GM18511 (cell line): ENCODE data around the gene EFNA1.

Experiments used
- ATAC-seq: cut with Tn5 transposase; IDR thresholded peaks from one replicate; pipeline ENCODE4 v1.9.1; 2021; ENCODE audit warnings: mild to moderate bottlenecking, moderate library complexity; ENCODE audit not compliant: unreplicated experiment

The EFNA1 gene, protein sequence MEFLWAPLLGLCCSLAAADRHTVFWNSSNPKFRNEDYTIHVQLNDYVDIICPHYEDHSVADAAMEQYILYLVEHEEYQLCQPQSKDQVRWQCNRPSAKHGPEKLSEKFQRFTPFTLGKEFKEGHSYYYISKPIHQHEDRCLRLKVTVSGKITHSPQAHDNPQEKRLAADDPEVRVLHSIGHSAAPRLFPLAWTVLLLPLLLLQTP

GRCh38 chr1:155127105-155127966 lies at the start of gene EFNA1:
EFNA1 (plus strand) TSS chr1:155127876; CDS start chr1:155127978, 102 bp downstream.
- no peak for ATAC-seq

- ATAC-seq, result no peak
These were observed 49.0 kb upstream of the EFNA1 start, which contains the start of gene EFNA3 for GRCh38 chr1:155078469-155079209. EFNA3 (plus strand) TSS chr1:155078837; CDS start chr1:155078942, 105 bp downstream.

- no peak for ATAC-seq
These were observed 48.5 kb upstream of the EFNA1 start for GRCh38 chr1:155079210-155079486.

DNA sequence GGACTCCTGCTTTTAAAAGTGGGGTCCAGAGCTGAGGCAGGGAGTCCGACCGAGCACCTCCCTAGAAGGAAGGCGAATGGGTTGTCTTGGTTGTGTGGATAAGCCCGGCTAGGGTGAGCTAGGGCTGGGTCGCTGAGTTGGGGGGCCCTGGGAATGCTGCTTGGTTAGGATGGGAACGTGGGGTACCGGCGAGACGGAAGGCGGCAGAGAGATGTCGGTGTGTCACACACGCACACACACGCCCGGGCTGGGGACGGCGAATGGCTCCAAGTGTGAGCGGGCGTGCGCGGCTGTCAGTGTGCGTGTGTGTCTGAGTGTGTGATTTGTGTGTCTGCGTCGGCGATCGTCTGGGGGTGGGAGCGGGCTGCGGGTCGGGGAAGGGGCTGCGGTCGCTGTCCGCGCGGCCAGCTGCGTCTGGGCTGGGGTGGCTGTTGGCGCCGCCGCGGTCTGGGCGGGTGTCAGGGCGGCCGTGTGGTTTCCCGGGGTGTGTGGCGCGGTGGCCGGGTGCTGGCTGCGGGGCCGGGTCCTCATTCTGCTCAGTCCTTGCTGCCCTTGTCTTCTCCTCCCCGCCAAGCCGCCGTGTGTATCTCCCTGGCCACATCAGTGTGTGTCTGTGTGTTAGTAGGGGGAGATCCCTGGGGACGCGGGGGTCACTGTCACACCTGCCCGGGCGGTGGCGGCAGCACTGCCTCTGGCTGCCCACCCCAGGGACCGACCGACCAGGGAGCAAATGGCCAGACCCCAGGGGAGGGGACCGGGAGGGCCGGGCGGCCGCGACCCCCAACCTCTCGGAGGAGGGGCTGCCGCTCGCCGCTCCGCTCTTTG lies 48.0 kb upstream of the EFNA1 start:
- no peak for ATAC-seq

DNA sequence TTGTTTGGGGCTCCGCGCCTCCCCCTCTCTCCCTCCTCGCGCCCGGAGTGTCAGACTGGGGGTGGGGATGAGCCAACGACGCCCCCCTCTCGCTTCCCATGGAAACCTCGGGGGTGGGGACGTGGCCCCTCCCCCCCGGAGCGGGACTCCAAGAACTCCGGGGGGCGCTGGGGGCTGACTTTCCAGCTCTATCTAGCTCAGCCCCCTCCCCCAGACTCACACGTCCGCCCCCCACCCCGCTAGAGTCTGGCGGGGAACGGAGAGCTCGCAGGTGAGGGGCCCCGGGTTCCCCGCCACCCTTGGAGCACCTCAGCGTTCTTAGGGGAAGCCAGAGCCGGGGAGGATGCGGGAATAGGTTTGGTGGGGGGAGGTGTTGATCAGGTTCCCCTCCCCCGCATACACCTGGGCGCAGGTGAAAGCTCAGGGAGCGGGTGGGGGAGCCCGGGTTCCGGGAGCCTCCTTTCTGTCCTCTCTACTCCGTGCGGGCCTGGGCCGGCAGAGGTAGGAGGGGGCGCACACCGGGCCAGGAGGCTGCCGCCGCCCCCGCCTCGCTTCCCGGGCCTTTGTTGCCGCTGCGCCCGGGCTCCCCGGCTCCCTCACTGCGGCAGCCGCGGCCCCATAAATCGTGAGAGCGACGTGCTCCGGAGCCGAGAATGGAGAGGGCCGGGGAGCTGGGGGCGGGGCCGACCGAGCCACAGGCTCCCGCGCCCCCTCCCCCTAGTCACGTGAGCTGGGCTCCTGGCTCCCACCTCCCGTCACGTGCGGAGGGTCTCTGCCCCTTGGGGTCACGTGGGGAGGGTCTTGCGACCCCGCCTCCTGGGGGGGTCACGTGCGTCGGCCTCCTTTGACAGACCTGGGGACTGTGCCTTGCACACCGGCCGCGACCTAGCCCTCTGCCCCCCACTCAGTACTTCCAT lies 47.1 kb upstream of the EFNA1 start:
- ATAC-seq, result no peak

- no peak for ATAC-seq
These were observed 46.0 kb upstream of the EFNA1 start for GRCh38 chr1:155081472-155082300.

GRCh38 chr1:155082301-155083051 lies 45.2 kb upstream of the EFNA1 start:
- ATAC-seq, result no peak

DNA sequence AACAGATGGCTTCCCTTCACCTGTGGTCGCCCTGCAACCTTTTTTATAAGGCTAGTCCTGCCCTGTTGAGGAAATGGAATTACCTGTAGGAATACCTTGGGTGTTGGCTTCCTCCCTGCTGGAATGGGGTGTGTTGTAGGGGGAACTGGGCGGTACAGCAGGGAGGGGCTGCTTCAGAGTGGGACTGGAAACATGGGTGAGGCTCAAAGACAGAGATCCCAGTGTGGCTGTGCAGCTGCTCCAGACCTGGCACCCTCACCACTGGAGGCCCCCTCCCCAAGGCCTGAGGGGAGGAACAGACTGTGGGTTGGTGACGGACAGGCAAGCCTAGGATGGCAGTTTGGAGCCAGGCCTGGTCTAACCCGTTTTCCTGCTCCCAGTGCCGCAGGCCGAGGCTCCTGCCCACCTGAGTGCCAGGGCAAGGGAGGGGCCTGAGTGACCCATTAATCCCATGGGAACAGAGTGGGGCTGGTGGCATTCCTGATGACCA lies 44.6 kb upstream of the EFNA1 start:
- ATAC-seq, result no peak

- ATAC-seq, result peak; percentile 2
These were observed 43.6 kb upstream of the EFNA1 start for GRCh38 chr1:155083865-155084721.

DNA sequence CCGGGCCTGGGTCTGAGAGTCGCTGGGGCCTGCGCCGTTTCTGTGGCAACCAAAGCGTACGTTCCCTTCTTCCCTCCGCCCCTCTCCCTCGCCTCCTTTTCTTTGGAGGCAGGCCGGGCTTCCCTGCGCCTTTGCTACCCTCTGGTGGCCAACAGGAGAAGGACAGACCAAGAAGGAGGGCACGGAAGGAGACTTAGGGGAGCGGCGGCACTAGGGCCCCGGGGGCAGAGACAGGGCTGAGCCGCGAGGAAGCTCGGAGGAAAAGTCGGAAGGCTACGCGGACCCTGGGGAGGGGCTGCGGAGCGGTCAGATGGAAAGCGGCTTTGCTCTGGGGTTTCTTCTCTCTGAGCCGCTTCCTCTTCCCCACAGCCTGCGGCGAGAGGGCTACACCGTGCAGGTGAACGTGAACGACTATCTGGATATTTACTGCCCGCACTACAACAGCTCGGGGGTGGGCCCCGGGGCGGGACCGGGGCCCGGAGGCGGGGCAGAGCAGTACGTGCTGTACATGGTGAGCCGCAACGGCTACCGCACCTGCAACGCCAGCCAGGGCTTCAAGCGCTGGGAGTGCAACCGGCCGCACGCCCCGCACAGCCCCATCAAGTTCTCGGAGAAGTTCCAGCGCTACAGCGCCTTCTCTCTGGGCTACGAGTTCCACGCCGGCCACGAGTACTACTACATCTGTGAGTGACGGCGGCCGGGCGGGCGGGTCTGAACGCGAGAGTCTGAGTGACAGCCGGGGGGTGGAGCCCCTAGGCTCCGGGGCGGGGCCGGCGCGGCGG lies 42.8 kb upstream of the EFNA1 start:
- peak; percentile 77 for ATAC-seq

GRCh38 chr1:155085504-155086127 lies 42.1 kb upstream of the EFNA1 start:
- ATAC-seq, result no peak

DNA sequence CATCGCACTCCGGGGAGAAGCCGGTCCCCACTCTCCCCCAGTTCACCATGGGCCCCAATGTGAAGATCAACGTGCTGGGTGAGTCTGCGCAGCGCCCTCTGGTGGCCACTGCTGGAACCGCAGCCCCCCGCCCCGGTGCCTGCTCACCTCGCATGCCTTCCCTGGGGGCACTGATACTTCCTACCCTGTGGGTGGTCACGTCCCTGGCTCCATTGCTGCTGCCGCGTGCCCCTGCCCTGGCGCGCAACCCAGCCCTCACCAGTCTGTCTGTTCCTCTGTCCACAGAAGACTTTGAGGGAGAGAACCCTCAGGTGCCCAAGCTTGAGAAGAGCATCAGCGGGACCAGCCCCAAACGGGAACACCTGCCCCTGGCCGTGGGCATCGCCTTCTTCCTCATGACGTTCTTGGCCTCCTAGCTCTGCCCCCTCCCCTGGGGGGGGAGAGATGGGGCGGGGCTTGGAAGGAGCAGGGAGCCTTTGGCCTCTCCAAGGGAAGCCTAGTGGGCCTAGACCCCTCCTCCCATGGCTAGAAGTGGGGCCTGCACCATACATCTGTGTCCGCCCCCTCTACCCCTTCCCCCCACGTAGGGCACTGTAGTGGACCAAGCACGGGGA lies 41.4 kb upstream of the EFNA1 start:
- no peak for ATAC-seq

GRCh38 chr1:155086856-155087535 lies 40.7 kb upstream of the EFNA1 start:
- ATAC-seq, result no peak

- ATAC-seq, result no peak
These were observed 36.3 kb upstream of the EFNA1 start for GRCh38 chr1:155091071-155092051.
